Measurements from ENCODE around the gene ZFP91.

DNA sequence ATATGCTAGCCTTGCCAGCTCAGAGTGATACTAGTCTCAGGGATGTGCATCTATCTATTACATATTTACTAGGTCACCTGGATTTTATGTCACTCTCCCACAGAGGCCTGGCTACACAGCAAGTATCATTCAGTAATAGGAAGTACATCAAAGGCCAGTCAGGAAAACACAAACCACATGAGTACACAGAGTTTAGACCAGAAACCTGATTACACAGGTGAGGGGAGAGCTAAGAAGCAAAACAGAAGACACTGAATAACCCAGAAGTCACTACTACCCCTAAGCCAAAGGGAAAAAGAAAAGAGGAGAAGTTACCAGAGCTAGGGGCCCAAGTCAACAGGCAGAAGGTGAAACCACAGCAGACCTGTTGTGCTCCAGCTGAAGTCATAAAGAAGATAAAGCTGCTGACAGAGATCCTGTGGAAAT is 16.5 kb upstream of the ZFP91 start:
- TF ChIP-seq CTCF (IDR thresholded peaks at IDR 0.05) (no peak), POLR2AphosphoS5 (IDR thresholded peaks at IDR 0.05) (no peak)
